Omental fat pad (tissue), 4 donors: ENCODE results near the gene MEGF11. TPM values are rescaled to one million over a fixed set of nuclear protein-coding genes. Genes with fewer than 3 reads are reported as not detected.

Experiments
- ATAC-seq: fragments of 150-250 bp; one replicate; pipeline ENCODE4 v1.9.1; 2016; ENCODE audit warnings: mild to moderate bottlenecking, moderate library complexity; ENCODE audit not compliant: low FRiP score
- DNase-seq: peaks from one replicate; pipeline ENCODE4 v3.0.0-alpha.2; 2019; ENCODE audit warnings: low spot score
- CTCF ChIP-seq, 3 donors: fragments of 450-650 bp; IDR thresholded peaks; one replicate each; pipeline ENCODE4 v1.5.1; 2016 to 2017; ENCODE audit warnings: antibody characterized with exemption in 3 of 3, mild to moderate bottlenecking in 3 of 3, moderate library complexity in 2 of 3
- total RNA-seq, 4 donors: library from RNA; depleted of rRNA; stranded (reverse); fragments of >200 nt; gene quantifications; one replicate each; pipeline ENCODE4 v1.1.0, GENCODE V29; 2016

Gene MEGF11
- total RNA-seq, 4 donors from 2014 or later = 0.47 TPM; not detected in 3

GRCh38 chr15:66095871-66096687 lies 157.5 kb downstream of the MEGF11 start:
- no peak for TF ChIP-seq CTCF (IDR thresholded peaks at IDR 0.05)
- no peak for ATAC-seq
- no peak for DNase-seq

GRCh38 chr15:66094331-66094730 lies 159.2 kb downstream of the MEGF11 start:
- DNase-seq (no peak), ATAC-seq (no peak)

GRCh38 chr15:66092053-66093016 lies 161.2 kb downstream of the MEGF11 start:
- DNase-seq (no peak), ATAC-seq (no peak)
- no peak for TF ChIP-seq CTCF (IDR thresholded peaks at IDR 0.05)

More at GRCh38 chr15:66094331-66094730, 159.2 kb downstream of the MEGF11 start:
- TF ChIP-seq CTCF (IDR thresholded peaks at IDR 0.05) = no peak

GRCh38 chr15:66089509-66089908 lies 164.0 kb downstream of the MEGF11 start:
- DNase-seq = no peak
- ATAC-seq = no peak
- no peak for TF ChIP-seq CTCF (IDR thresholded peaks at IDR 0.05)

- ATAC-seq (peak; percentile 62), DNase-seq (no peak)
- TF ChIP-seq CTCF (IDR thresholded peaks at IDR 0.05) = no peak
These were observed 164.5 kb downstream of the MEGF11 start for GRCh38 chr15:66089049-66089448.

GRCh38 chr15:66085128-66085527 lies 168.4 kb downstream of the MEGF11 start:
- no peak for ATAC-seq
- no peak for DNase-seq
- TF ChIP-seq CTCF (IDR thresholded peaks at IDR 0.05) = no peak
